IPS-15b (cell line): ENCODE measurements around the gene LRRC18.

Experiments used
- H3K27me3 ChIP-seq: one replicate; pipeline ENCODE4 v1.6.1; 2013; ENCODE audit warnings: low read length; ENCODE audit not compliant: control insufficient read depth, insufficient read depth
- H3K36me3 ChIP-seq: one replicate; pipeline ENCODE4 v1.6.1; 2013; ENCODE audit warnings: low read length; ENCODE audit not compliant: control insufficient read depth, insufficient read depth
- H3K4me1 ChIP-seq: one replicate; pipeline ENCODE4 v1.6.1; 2013; ENCODE audit warnings: mild to moderate bottlenecking, low read length; ENCODE audit not compliant: control insufficient read depth, insufficient read depth
- H3K4me3 ChIP-seq: one replicate; pipeline ENCODE4 v1.5.1; 2013; ENCODE audit warnings: low read depth, low read length
- H3K9ac ChIP-seq: one replicate; pipeline ENCODE4 v1.6.1; 2013; ENCODE audit warnings: low read depth, mild to moderate bottlenecking, low read length
- H3K9me3 ChIP-seq: one replicate; pipeline ENCODE4 v1.6.1; 2013; ENCODE audit warnings: mild to moderate bottlenecking, low read length; ENCODE audit not compliant: control insufficient read depth, insufficient read depth

LRRC18 gene

GRCh38 chr10:48931188-48931587 lies 8.5 kb downstream of the LRRC18 start:
- Histone ChIP-seq H3K27me3 (no peaks in the 10 kb centered on the region), H3K4me3 (no peak overlapping the region), H3K36me3 (no peaks in the 10 kb centered on the region)

GRCh38 chr10:48929413-48929990 lies 10.1 kb downstream of the LRRC18 start:
- H3K4me1 ChIP-seq, result peaks cover 2% of the 10 kb centered on the region
- H3K9me3 ChIP-seq, result no peaks in the 10 kb centered on the region
- H3K36me3 ChIP-seq, result no peaks in the 10 kb centered on the region
- no peak overlapping the region for H3K4me3 ChIP-seq
- H3K27me3 ChIP-seq, result no peaks in the 10 kb centered on the region
- H3K9ac ChIP-seq, result no peak overlapping the region

More at GRCh38 chr10:48931188-48931587, 8.5 kb downstream of the LRRC18 start:
- H3K4me1 ChIP-seq, result peaks cover 2% of the 10 kb centered on the region
- no peaks in the 10 kb centered on the region for H3K9me3 ChIP-seq
- no peak overlapping the region for H3K9ac ChIP-seq

GRCh38 chr10:48926764-48927540 lies 12.7 kb downstream of the LRRC18 start:
- no peaks in the 10 kb centered on the region for H3K36me3 ChIP-seq
- H3K9me3 ChIP-seq, result no peaks in the 10 kb centered on the region
- no peak overlapping the region for H3K9ac ChIP-seq
- H3K4me3 ChIP-seq, result no peak overlapping the region
- peaks cover 2% of the 10 kb centered on the region for H3K4me1 ChIP-seq
- no peaks in the 10 kb centered on the region for H3K27me3 ChIP-seq

GRCh38 chr10:48926255-48926654 lies 13.4 kb downstream of the LRRC18 start:
- H3K9ac ChIP-seq, result no peak overlapping the region
- H3K9me3 ChIP-seq, result no peaks in the 10 kb centered on the region
- no peak overlapping the region for H3K4me3 ChIP-seq
- H3K4me1 ChIP-seq, result peaks cover 1% of the 10 kb centered on the region
- no peaks in the 10 kb centered on the region for H3K27me3 ChIP-seq
- no peaks in the 10 kb centered on the region for H3K36me3 ChIP-seq

- Histone ChIP-seq H3K9ac (no peak overlapping the region), H3K27me3 (no peaks in the 10 kb centered on the region), H3K9me3 (no peaks in the 10 kb centered on the region), H3K4me1 (no peaks in the 10 kb centered on the region), H3K4me3 (no peak overlapping the region), H3K36me3 (no peaks in the 10 kb centered on the region)
Observed at GRCh38 chr10:48924988-48925387, 14.7 kb downstream of the LRRC18 start.

GRCh38 chr10:48923748-48924147 lies 15.9 kb downstream of the LRRC18 start:
- Histone ChIP-seq H3K4me3 (no peak overlapping the region), H3K9me3 (no peaks in the 10 kb centered on the region), H3K4me1 (no peaks in the 10 kb centered on the region), H3K27me3 (no peaks in the 10 kb centered on the region), H3K36me3 (no peaks in the 10 kb centered on the region), H3K9ac (no peak overlapping the region)

- no peaks in the 10 kb centered on the region for H3K36me3 ChIP-seq
- H3K27me3 ChIP-seq, result no peaks in the 10 kb centered on the region
- no peak overlapping the region for H3K4me3 ChIP-seq
- H3K9ac ChIP-seq, result no peak overlapping the region
- no peaks in the 10 kb centered on the region for H3K4me1 ChIP-seq
- no peaks in the 10 kb centered on the region for H3K9me3 ChIP-seq
Observed at GRCh38 chr10:48913674-48914073, 26.0 kb downstream of the LRRC18 start.

GRCh38 chr10:48910548-48910947 lies 29.1 kb downstream of the LRRC18 start:
- Histone ChIP-seq H3K36me3 (no peaks in the 10 kb centered on the region), H3K27me3 (no peaks in the 10 kb centered on the region), H3K4me1 (no peaks in the 10 kb centered on the region), H3K4me3 (no peak overlapping the region), H3K9ac (no peak overlapping the region), H3K9me3 (no peaks in the 10 kb centered on the region)

- Histone ChIP-seq H3K4me3 (no peak overlapping the region), H3K9me3 (no peaks in the 10 kb centered on the region), H3K36me3 (no peaks in the 10 kb centered on the region), H3K9ac (no peak overlapping the region), H3K4me1 (no peaks in the 10 kb centered on the region), H3K27me3 (no peaks in the 10 kb centered on the region)
Observed at GRCh38 chr10:48907730-48908129, 31.9 kb downstream of the LRRC18 start.

- Histone ChIP-seq H3K27me3 (no peaks in the 10 kb centered on the region), H3K36me3 (no peaks in the 10 kb centered on the region), H3K9me3 (no peaks in the 10 kb centered on the region), H3K4me1 (no peaks in the 10 kb centered on the region), H3K4me3 (no peak overlapping the region), H3K9ac (no peak overlapping the region)
Observed at GRCh38 chr10:48906841-48907240, 32.8 kb downstream of the LRRC18 start.

GRCh38 chr10:48905311-48905710 lies 34.3 kb downstream of the LRRC18 start:
- no peaks in the 10 kb centered on the region for H3K36me3 ChIP-seq
- no peak overlapping the region for H3K4me3 ChIP-seq
- H3K9me3 ChIP-seq, result no peaks in the 10 kb centered on the region
- H3K9ac ChIP-seq, result no peak overlapping the region
- H3K27me3 ChIP-seq, result no peaks in the 10 kb centered on the region
- H3K4me1 ChIP-seq, result no peaks in the 10 kb centered on the region

GRCh38 chr10:48904861-48905260 lies 34.8 kb downstream of the LRRC18 start:
- no peak overlapping the region for H3K4me3 ChIP-seq
- no peak overlapping the region for H3K9ac ChIP-seq
- H3K9me3 ChIP-seq, result no peaks in the 10 kb centered on the region
- H3K36me3 ChIP-seq, result no peaks in the 10 kb centered on the region
- H3K4me1 ChIP-seq, result no peaks in the 10 kb centered on the region
- no peaks in the 10 kb centered on the region for H3K27me3 ChIP-seq
